Endothelial cell (in vitro differentiated cells): Measurements from ENCODE around the gene CDH16. TPM values are rescaled to one million over a fixed set of nuclear protein-coding genes. Genes with fewer than 3 reads are reported as not detected.

ENCODE experiments used
- DNase-seq: peaks from one replicate; pipeline ENCODE4 v3.0.0; 2021; ENCODE audit warnings: low spot score
- H3K27ac Mint-ChIP-seq: one replicate; pipeline ENCODE4 v1.8.0; 2021; ENCODE audit warnings: mixed read lengths, inconsistent platforms; ENCODE audit not compliant: unreplicated experiment
- H3K27me3 Mint-ChIP-seq: one replicate; pipeline ENCODE4 v1.8.0; 2021; ENCODE audit warnings: mild to moderate bottlenecking, moderate library complexity, mixed read lengths, inconsistent platforms; ENCODE audit not compliant: unreplicated experiment
- H3K36me3 Mint-ChIP-seq: one replicate; pipeline ENCODE4 v1.8.0; 2021; ENCODE audit warnings: mild to moderate bottlenecking, low read depth, mixed read lengths, inconsistent platforms; ENCODE audit not compliant: unreplicated experiment
- H3K4me1 Mint-ChIP-seq: one replicate; pipeline ENCODE4 v1.8.0; 2021; ENCODE audit warnings: mild to moderate bottlenecking, mixed read lengths, inconsistent platforms; ENCODE audit not compliant: unreplicated experiment
- H3K4me3 Mint-ChIP-seq: one replicate; pipeline ENCODE4 v1.8.0; 2021; ENCODE audit warnings: mild to moderate bottlenecking, mixed read lengths, inconsistent platforms; ENCODE audit not compliant: unreplicated experiment
- H3K9me3 Mint-ChIP-seq: one replicate; pipeline ENCODE4 v1.8.0; 2021; ENCODE audit warnings: mixed read lengths, inconsistent platforms; ENCODE audit not compliant: unreplicated experiment
- CTCF ChIP-seq: fragments of 200-600 bp; sonication (generic); IDR thresholded peaks from one replicate; pipeline ENCODE4 v1.5.0; 2021; ENCODE audit warnings: antibody characterized with exemption; ENCODE audit not compliant: unreplicated experiment
- total RNA-seq: library from RNA; stranded (reverse); fragmentation: NEBNext Ultra II Directional; extraction: Animal tissue kit (Norgen Biotek cat#: 25700); gene quantifications from one replicate; pipeline ENCODE4 v1.2.1, GENCODE V29; 2021; ENCODE audit not compliant: unreplicated experiment

CDH16 gene
- total RNA-seq, 1 donor from 2014 or later, result not detected

GRCh38 chr16:66863707-66864106 is 55.0 kb downstream of the CDH16 start:
- no peaks in the 10 kb centered on the region for H3K9me3 Mint-ChIP-seq
- H3K36me3 Mint-ChIP-seq, result no peaks in the 10 kb centered on the region
- no peak for DNase-seq
- H3K4me3 Mint-ChIP-seq, result no peak overlapping the region
- no peak overlapping the region for H3K27ac Mint-ChIP-seq
- H3K27me3 Mint-ChIP-seq, result peaks cover 5% of the 10 kb centered on the region
- no peak for TF ChIP-seq CTCF
- peaks cover 2% of the 10 kb centered on the region for H3K4me1 Mint-ChIP-seq

- no peaks in the 10 kb centered on the region for H3K9me3 Mint-ChIP-seq
- no peak for DNase-seq
- H3K27ac Mint-ChIP-seq, result no peak overlapping the region
- no peaks in the 10 kb centered on the region for H3K4me1 Mint-ChIP-seq
- peaks cover 3% of the 10 kb centered on the region for H3K27me3 Mint-ChIP-seq
- H3K36me3 Mint-ChIP-seq, result no peaks in the 10 kb centered on the region
- no peak overlapping the region for H3K4me3 Mint-ChIP-seq
- no peak for TF ChIP-seq CTCF
Measured at GRCh38 chr16:66862023-66862520, 56.6 kb downstream of the CDH16 start.

- H3K27me3 Mint-ChIP-seq, result peaks cover 3% of the 10 kb centered on the region
- no peak for DNase-seq
- TF ChIP-seq CTCF, result no peak
- no peaks in the 10 kb centered on the region for H3K36me3 Mint-ChIP-seq
- H3K4me3 Mint-ChIP-seq, result no peak overlapping the region
- H3K4me1 Mint-ChIP-seq, result no peaks in the 10 kb centered on the region
- H3K27ac Mint-ChIP-seq, result no peak overlapping the region
- H3K9me3 Mint-ChIP-seq, result no peaks in the 10 kb centered on the region
Measured at GRCh38 chr16:66859397-66860068, 59.2 kb downstream of the CDH16 start.

GRCh38 chr16:66858740-66859396 is 59.8 kb downstream of the CDH16 start:
- Mint-ChIP-seq H3K36me3 (no peaks in the 10 kb centered on the region), H3K4me3 (no peak overlapping the region), H3K9me3 (no peaks in the 10 kb centered on the region), H3K4me1 (no peaks in the 10 kb centered on the region), H3K27ac (no peak overlapping the region), H3K27me3 (no peaks in the 10 kb centered on the region)
- no peak for TF ChIP-seq CTCF
- DNase-seq, result no peak

Other genes starting within 250 kb of the CDH16 start
- 15.5 TPM for gene CMTM4, start 222.1 kb downstream of the CDH16 start, total RNA-seq
- gene DYNC1LI2, start 167.3 kb downstream of the CDH16 start, total RNA-seq, result 138 TPM
- 0.10 TPM for gene TERB1, start 117.3 kb downstream of the CDH16 start, total RNA-seq
- 63.9 TPM for gene NAE1, start 87.9 kb downstream of the CDH16 start, total RNA-seq
- gene CA7, start 74.5 kb downstream of the CDH16 start, total RNA-seq, result not detected
- 11.3 TPM for gene PDP2, start 38.4 kb downstream of the CDH16 start, total RNA-seq
- gene RRAD, start 6.7 kb upstream of the CDH16 start, total RNA-seq, result not detected
- 38.8 TPM for gene CIAO2B, start 15.5 kb upstream of the CDH16 start, total RNA-seq
- 26.7 TPM for gene CES2, start 16.6 kb upstream of the CDH16 start, total RNA-seq
- gene CES3, start 42.4 kb upstream of the CDH16 start, total RNA-seq, result 2.5 TPM
- gene CES4A, start 69.7 kb upstream of the CDH16 start, total RNA-seq, result 1.1 TPM
- 65.8 TPM for gene CBFB, start 110.3 kb upstream of the CDH16 start, total RNA-seq
- gene PHAF1, start 191.1 kb upstream of the CDH16 start, total RNA-seq, result 17.7 TPM
- gene B3GNT9, start 232.1 kb upstream of the CDH16 start, total RNA-seq, result 1.5 TPM
- gene TRADD, start 241.0 kb upstream of the CDH16 start, total RNA-seq, result 3.7 TPM
- 3.8 TPM for gene FBXL8, start 241.1 kb upstream of the CDH16 start, total RNA-seq
- gene HSF4, start 245.9 kb upstream of the CDH16 start, total RNA-seq, result 5.7 TPM